KOPT-K1 (cell line): ENCODE results near the gene NFKBIE.
"Not testable (repeated sequence)": the region's sequence is repeated elsewhere in the genome, so short reads cannot be mapped to it uniquely, and the experiment has no call there.

Source experiments
- H3K27ac ChIP-seq: fragments of 200-600 bp; sonication (generic); 2 replicates; pipeline ENCODE4 v1.5.1; 2016; ENCODE audit warnings: antibody characterized with exemption, mild to moderate bottlenecking, low read depth, low read length; ENCODE audit not compliant: poor library complexity, severe bottlenecking
- H3K36me3 ChIP-seq: fragments of 200-600 bp; sonication (generic); 2 replicates; pipeline ENCODE4 v1.5.1; 2017; ENCODE audit warnings: antibody characterized with exemption, mild to moderate bottlenecking, low read length, moderate library complexity; ENCODE audit not compliant: insufficient read depth
- H3K9me3 ChIP-seq: fragments of 200-600 bp; sonication (generic); 2 replicates; pipeline ENCODE4 v1.5.1; 2017; ENCODE audit warnings: antibody characterized with exemption, low read length, mild to moderate bottlenecking; ENCODE audit not compliant: insufficient read depth, poor library complexity, severe bottlenecking

Gene NFKBIE, protein sequence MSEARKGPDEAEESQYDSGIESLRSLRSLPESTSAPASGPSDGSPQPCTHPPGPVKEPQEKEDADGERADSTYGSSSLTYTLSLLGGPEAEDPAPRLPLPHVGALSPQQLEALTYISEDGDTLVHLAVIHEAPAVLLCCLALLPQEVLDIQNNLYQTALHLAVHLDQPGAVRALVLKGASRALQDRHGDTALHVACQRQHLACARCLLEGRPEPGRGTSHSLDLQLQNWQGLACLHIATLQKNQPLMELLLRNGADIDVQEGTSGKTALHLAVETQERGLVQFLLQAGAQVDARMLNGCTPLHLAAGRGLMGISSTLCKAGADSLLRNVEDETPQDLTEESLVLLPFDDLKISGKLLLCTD

GRCh38 chr6:44265007-44265721 lies at the start of gene NFKBIE:
Gene NFKBIE (minus strand): TSS chr6:44265551. CDS start chr6:44265346, 205 bp downstream.
- H3K27ac ChIP-seq, result peak within 1 kb of the TSS; percentile 69

GRCh38 chr6:44314657-44315056 lies 49.3 kb upstream of the NFKBIE start:
- H3K9me3 ChIP-seq, H3K27ac ChIP-seq: not testable (repeated sequence)
- peaks cover 23% of the 10 kb centered on the region for H3K36me3 ChIP-seq

More at GRCh38 chr6:44265007-44265721, at the start of gene NFKBIE:
- Histone ChIP-seq H3K9me3 (no peaks in the 10 kb centered on the region), H3K36me3 (peaks cover 24% of the 10 kb centered on the region; the same call in 1 of the 2 replicates)

GRCh38 chr6:44312901-44313788 lies 47.8 kb upstream of the NFKBIE start, which contains the start of gene AARS2:
Gene AARS2 (minus strand): TSS chr6:44313347. CDS start chr6:44313323, 24 bp downstream.
- Histone ChIP-seq H3K36me3 (peaks cover 38% of the 10 kb centered on the region), H3K27ac (peak within 1 kb of the TSS; percentile 81), H3K9me3 (no peaks in the 10 kb centered on the region)

DNA sequence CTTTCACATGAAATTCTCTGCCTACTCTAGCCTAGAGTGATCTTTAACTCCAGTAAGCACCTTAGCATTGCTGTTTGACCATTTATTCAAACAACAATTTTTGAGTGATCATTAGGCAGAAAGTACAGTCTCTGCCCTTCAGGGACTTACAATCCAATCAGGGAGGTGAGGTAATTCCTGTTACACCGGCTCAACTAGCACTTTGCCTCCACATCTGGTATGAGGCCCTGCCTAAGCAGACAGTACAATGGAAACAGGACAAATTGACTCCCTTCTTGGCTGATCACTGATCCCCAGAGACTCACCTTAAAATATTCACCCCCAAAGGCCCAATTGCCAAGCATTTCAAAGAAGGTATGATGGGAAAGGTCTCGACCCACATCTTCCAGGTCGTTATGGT lies 46.4 kb upstream of the NFKBIE start:
- Histone ChIP-seq H3K36me3 (peaks cover 51% of the 10 kb centered on the region), H3K27ac (no peak overlapping the region), H3K9me3 (no peaks in the 10 kb centered on the region)

- Histone ChIP-seq H3K9me3 (no peaks in the 10 kb centered on the region), H3K36me3 (peaks cover 56% of the 10 kb centered on the region), H3K27ac (no peak overlapping the region)
Observed at GRCh38 chr6:44311304-44311703, 46.0 kb upstream of the NFKBIE start.

DNA sequence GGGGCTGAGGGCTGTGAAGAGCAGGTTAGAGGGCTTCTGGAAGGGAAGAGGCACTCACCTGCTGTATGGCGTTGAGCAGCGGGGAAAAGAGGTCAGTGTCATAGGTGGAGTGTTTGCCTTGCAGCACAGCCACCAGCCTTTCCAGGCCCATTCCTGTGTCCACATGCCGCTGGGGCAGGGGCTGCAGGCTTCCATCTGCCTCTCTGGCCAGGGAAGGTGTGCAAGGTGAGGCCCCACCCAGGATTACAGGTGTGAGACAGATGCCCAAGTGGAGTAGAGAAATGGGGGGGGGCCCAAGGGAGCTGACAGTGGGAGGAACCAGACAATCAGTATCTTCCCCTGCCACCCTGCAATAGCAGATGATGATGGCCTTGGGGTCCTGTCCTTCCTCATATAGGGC lies 44.9 kb upstream of the NFKBIE start:
- no peak overlapping the region for H3K27ac ChIP-seq
- H3K9me3 ChIP-seq, result no peaks in the 10 kb centered on the region
- peaks cover 67% of the 10 kb centered on the region for H3K36me3 ChIP-seq

- H3K27ac ChIP-seq, result no peak overlapping the region
- peaks cover 73% of the 10 kb centered on the region for H3K36me3 ChIP-seq
- H3K9me3 ChIP-seq, result no peaks in the 10 kb centered on the region
Observed at GRCh38 chr6:44309631-44310030, 44.3 kb upstream of the NFKBIE start.

GRCh38 chr6:44309092-44309491 lies 43.7 kb upstream of the NFKBIE start:
- Histone ChIP-seq H3K27ac (no peak overlapping the region), H3K36me3 (peaks cover 78% of the 10 kb centered on the region), H3K9me3 (no peaks in the 10 kb centered on the region)

DNA sequence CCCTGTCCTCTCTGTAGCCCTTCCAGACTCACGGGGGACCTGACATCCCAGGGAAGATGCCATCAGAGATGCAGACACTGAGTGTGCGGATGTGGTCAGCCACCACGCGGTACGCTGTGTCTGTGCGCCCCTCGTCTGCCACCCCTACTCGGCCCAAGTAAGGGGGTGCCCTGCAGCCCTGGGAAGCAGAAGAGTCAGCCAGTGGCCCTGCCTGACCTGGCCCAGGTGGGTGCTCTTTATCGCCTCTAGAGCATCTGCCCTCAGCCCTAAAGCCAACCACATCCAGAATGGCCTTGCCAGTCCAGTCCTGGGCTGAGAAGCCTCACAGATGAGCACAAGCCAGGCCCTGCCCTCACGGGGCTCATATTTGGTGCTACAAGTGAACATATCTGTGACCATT lies 41.9 kb upstream of the NFKBIE start:
- H3K27ac ChIP-seq, result no peak overlapping the region
- peaks cover 97% of the 10 kb centered on the region for H3K36me3 ChIP-seq
- H3K9me3 ChIP-seq, result no peaks in the 10 kb centered on the region

- Histone ChIP-seq H3K36me3 (peaks cover 100% of the 10 kb centered on the region), H3K27ac (no peak overlapping the region), H3K9me3 (no peaks in the 10 kb centered on the region)
Observed at GRCh38 chr6:44306710-44307109, 41.4 kb upstream of the NFKBIE start.

DNA sequence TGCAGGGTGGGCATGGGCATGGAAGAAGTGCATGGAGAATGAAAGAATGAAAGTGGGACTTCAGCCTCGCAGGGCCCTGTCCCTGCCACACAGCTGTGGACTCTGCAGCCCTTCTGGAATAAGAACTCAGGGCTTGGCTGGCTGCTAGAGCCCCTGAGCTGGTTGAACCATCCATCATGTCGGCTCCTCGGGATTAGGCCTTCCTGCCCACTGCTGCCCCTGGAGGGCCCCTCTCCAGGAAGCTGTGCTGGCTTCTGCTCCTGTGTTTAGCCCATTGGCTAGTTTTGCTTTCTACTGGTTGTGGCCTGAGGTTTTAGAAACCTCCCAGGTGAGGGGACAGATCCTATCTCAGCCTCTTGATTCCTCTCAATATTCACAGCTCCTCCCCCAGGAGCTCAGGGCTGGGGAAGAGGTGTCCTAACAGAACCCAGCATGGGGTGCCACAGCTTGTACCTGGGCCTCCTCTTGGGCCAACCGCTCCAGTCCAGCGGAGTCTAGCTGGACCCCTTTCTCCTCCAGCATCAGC lies 39.9 kb upstream of the NFKBIE start:
- no peaks in the 10 kb centered on the region for H3K9me3 ChIP-seq
- H3K36me3 ChIP-seq, result peaks cover 100% of the 10 kb centered on the region
- no peak overlapping the region for H3K27ac ChIP-seq

DNA sequence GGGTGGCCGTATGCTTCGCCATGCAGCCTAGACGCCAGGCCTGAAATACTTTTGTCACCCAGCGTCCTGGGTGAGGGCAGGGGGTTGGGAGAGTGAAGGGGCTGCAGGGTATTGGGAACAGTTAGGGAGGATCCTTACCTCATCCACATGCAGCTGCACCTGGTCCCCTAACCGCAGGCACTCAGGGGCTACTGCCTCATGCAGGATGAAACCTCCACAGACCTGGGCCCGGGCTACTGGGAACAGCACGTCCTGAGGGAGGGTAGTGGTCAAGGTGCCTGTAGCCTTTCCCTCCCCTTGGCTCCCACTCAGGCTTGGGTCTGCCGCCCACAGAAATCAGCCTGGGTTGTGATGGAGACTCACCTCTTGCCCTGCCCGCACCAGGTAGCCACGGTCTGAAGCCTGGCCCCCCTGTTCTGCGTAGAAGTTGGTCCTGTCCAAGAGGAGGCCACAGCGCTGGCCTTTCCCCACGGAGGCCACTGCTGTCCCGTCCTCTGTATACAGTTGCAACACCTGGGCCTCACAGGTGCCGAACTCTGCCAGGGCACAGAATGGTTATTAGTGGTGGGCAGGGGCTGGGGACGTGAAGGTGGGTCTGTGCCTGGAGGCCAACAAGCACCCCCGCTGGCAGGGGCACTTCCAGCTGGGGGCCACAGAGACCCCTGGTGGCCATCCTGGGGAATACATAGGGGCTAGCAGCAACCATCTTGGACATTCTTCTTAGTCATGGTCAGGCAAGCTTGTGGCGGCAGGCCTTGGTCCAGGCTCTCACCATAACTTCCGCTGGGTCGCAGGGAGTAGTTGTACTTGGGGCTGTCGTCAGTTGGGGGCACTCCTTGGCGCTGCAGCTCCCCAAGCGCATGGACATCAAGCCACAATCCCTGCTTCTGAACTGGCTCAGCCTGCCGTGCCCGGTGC lies 39.2 kb upstream of the NFKBIE start:
- peaks cover 100% of the 10 kb centered on the region for H3K36me3 ChIP-seq
- no peaks in the 10 kb centered on the region for H3K9me3 ChIP-seq
- H3K27ac ChIP-seq, result no peak overlapping the region

GRCh38 chr6:44303842-44304241 lies 38.5 kb upstream of the NFKBIE start:
- Histone ChIP-seq H3K36me3 (peaks cover 96% of the 10 kb centered on the region), H3K27ac (no peak overlapping the region), H3K9me3 (no peaks in the 10 kb centered on the region)

- Histone ChIP-seq H3K36me3 (peaks cover 86% of the 10 kb centered on the region), H3K27ac (no peak overlapping the region), H3K9me3 (no peaks in the 10 kb centered on the region)
Observed at GRCh38 chr6:44302856-44303255, 37.5 kb upstream of the NFKBIE start.
